ENCODE data around the gene EFCAB12. TPM values are rescaled to one million over a fixed set of nuclear protein-coding genes. Genes with fewer than 3 reads are reported as not detected.

EFCAB12 gene
- total RNA-seq, 1 donor from 2014 or later = not detected

DNA sequence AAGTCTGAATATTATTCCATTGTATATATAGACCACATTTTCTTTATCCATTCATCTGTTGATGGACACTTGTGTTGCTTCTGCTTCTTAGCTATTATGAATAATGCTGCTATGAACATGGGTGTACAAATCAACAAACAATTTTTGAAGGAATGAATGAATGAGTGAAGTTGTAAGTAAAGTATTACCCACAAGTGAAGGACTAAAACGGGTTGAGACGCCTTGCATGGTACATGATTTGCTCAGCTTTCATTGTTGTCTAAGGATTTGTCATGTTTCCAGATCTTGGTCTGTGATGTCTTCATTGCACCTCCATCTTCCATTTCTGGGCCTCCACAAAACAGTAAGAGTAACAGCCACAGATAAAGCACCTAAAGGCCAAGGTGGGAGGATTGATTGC lies 32.1 kb upstream of the EFCAB12 start:
- TF ChIP-seq, protein P1, sequence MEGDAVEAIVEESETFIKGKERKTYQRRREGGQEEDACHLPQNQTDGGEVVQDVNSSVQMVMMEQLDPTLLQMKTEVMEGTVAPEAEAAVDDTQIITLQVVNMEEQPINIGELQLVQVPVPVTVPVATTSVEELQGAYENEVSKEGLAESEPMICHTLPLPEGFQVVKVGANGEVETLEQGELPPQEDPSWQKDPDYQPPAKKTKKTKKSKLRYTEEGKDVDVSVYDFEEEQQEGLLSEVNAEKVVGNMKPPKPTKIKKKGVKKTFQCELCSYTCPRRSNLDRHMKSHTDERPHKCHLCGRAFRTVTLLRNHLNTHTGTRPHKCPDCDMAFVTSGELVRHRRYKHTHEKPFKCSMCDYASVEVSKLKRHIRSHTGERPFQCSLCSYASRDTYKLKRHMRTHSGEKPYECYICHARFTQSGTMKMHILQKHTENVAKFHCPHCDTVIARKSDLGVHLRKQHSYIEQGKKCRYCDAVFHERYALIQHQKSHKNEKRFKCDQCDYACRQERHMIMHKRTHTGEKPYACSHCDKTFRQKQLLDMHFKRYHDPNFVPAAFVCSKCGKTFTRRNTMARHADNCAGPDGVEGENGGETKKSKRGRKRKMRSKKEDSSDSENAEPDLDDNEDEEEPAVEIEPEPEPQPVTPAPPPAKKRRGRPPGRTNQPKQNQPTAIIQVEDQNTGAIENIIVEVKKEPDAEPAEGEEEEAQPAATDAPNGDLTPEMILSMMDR (IDR thresholded peaks at IDR 0.05) = no peak
- TF ChIP-seq POLR2AphosphoS5 (IDR thresholded peaks at IDR 0.05; ENCODE audit: insufficient read depth in 1 of 2, low read depth in 1 of 2) (no peak), POLR2A (IDR thresholded peaks at IDR 0.05) (no peak)
- H3K27me3 ChIP-seq = no peaks in the 10 kb centered on the region
- H3K4me3 ChIP-seq = no peak overlapping the region
- no peak for DNase-seq (ENCODE audit: extremely low spot score in 2 of 2)
- H3K27ac ChIP-seq = no peak overlapping the region
- intact Hi-C loops (cut with DNase I) = no loop called here
- no peaks in the 10 kb centered on the region for H3K4me1 ChIP-seq
- H3K9me3 ChIP-seq = no peaks in the 10 kb centered on the region
- H3K36me3 ChIP-seq = peaks cover 0 to 28% of the 10 kb centered on the region in 2 donors

DNA sequence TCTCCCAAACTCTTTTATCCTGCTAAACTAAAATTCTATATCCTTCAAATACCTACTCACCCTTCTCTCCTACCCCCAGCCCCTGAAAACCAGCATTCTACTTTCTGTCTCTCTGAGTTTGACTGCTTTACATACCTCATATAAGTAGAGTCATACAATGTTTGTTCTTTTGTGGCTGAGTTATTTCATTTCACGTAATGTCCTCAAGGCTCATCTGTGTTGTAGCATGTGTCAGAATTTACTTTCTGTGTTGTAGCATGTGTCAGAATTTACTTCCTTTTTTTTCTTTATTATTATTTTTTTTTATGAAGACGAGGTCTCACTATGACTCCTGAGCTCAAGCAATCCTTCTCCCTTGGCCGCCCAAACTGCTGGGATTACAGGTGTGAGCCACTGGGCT lies 31.7 kb upstream of the EFCAB12 start:
- Histone ChIP-seq H3K9me3 (no peaks in the 10 kb centered on the region), H3K27ac (no peak overlapping the region), H3K27me3 (no peaks in the 10 kb centered on the region), H3K4me3 (no peak overlapping the region), H3K4me1 (no peaks in the 10 kb centered on the region), H3K36me3 (peaks cover 0 to 28% of the 10 kb centered on the region in 2 donors)
- no peak for TF ChIP-seq POLR2A (IDR thresholded peaks at IDR 0.05)
- no peak for TF ChIP-seq POLR2AphosphoS5 (IDR thresholded peaks at IDR 0.05; ENCODE audit: insufficient read depth in 1 of 2, low read depth in 1 of 2)
- TF ChIP-seq, protein P1 (IDR thresholded peaks at IDR 0.05) = no peak
- intact Hi-C loops (cut with DNase I) = no loop called here
- no peak for DNase-seq (ENCODE audit: extremely low spot score in 2 of 2)

DNA sequence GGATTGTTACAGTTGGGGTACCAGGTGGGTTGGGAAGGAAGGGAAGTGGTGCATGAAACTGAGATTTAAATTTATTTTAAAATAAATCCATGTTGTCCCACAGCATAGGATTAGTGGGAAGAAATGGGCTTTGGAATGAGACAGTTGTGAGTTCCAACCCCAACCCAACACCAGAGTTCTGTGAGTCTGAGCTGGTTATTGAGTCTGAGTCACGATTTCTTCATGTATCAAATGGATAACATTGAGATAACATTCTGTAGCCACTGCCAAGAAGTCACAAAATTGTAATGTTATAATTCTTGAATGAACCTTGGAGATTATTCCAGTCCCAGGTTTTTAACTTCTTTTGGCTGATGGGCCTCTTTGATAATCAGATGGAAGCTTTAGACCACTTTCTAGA lies 25.3 kb upstream of the EFCAB12 start:
- DNase-seq (ENCODE audit: extremely low spot score in 2 of 2) = no peak
- no peaks in the 10 kb centered on the region for H3K27me3 ChIP-seq
- intact Hi-C loops (cut with DNase I) = no loop called here
- no peaks in the 10 kb centered on the region for H3K9me3 ChIP-seq
- peaks cover 0 to 34% of the 10 kb centered on the region in 2 donors for H3K36me3 ChIP-seq
- no peak overlapping the region for H3K27ac ChIP-seq
- TF ChIP-seq, protein P1 (IDR thresholded peaks at IDR 0.05) = no peak
- TF ChIP-seq POLR2AphosphoS5 (IDR thresholded peaks at IDR 0.05; ENCODE audit: insufficient read depth in 1 of 2, low read depth in 1 of 2) = no peak
- no peak for TF ChIP-seq POLR2A (IDR thresholded peaks at IDR 0.05)
- H3K4me3 ChIP-seq = no peak overlapping the region
- H3K4me1 ChIP-seq = no peaks in the 10 kb centered on the region

DNA sequence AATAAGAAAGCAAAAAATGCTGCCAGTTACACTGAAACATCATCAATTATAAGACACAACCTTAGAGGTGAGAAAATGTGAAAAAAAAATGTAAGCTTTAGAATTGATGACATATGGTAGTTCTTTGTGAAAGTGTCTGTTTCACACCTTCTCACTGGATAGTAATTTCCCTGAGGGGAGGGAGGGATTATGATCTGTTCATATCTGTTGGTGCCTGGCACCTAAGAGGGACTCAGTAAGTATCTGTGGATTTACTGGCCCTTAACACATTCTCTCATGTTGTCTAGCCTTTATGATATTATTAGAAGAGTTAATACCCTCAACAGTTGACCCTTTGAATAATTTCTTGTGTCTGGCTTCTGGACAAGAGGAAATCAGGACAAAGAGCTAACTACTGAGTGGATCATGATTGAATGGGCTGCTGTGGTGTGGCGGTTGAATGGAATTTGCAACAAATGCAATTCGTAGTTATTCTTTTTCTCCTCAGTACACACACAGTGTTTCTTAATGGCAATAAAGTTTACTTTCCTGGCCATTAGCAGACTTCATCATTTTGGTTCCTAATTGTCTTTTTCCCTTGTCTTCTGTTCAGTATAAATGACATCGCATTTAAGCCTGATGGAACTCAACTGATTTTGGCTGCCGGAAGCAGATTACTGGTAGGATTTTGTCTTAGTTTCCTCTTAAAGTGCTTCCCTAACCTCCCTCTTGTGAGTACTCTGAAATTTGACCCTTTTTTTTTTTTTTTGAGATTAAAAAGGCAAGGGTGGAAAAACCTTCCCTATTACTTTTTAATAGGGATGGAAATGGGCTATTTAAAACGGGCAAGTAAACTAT lies 21.1 kb upstream of the EFCAB12 start:
- Histone ChIP-seq H3K36me3 (peaks cover 0 to 16% of the 10 kb centered on the region in 2 donors), H3K27me3 (no peaks in the 10 kb centered on the region), H3K4me3 (no peak overlapping the region), H3K9me3 (no peaks in the 10 kb centered on the region), H3K27ac (no peak overlapping the region), H3K4me1 (no peaks in the 10 kb centered on the region)
- intact Hi-C loops (cut with DNase I) = no loop called here
- DNase-seq (ENCODE audit: extremely low spot score in 2 of 2) = no peak
- TF ChIP-seq, protein P1 (IDR thresholded peaks at IDR 0.05) = no peak
- TF ChIP-seq POLR2AphosphoS5 (IDR thresholded peaks at IDR 0.05; ENCODE audit: insufficient read depth in 1 of 2, low read depth in 1 of 2) = no peak
- no peak for TF ChIP-seq POLR2A (IDR thresholded peaks at IDR 0.05)
